Neural cell (in vitro differentiated cells): ENCODE measurements around the gene CEP350.
"Not testable (repeated sequence)": the region's sequence is repeated elsewhere in the genome, so short reads cannot be mapped to it uniquely, and the experiment has no call there.

ENCODE experiments used
- CTCF ChIP-seq: fragments of 450-650 bp; IDR thresholded peaks from 2 replicates; pipeline ENCODE4 v1.5.1; 2014; ENCODE audit warnings: antibody characterized with exemption, mild to moderate bottlenecking, moderate library complexity; ENCODE audit not compliant: poor library complexity, severe bottlenecking
- EZH2 ChIP-seq: fragments of 200-600, 300-800 bp; shearing (Covaris generic), sonication (generic); IDR thresholded peaks from 2 replicates; pipeline ENCODE4 v1.6.1; 2014; ENCODE audit warnings: antibody characterized with exemption, low read length, borderline replicate concordance, mild to moderate bottlenecking; ENCODE audit not compliant: insufficient read depth, poor library complexity, severe bottlenecking
- POLR2AphosphoS5 ChIP-seq: IDR thresholded peaks from 2 replicates; pipeline ENCODE4 v1.6.1; 2012
- RAD21 ChIP-seq: fragments of 450-650 bp; conservative IDR thresholded peaks from 2 replicates; pipeline ENCODE4 v1.6.1; 2014; ENCODE audit warnings: antibody characterized with exemption, mild to moderate bottlenecking, moderate library complexity

DNA sequence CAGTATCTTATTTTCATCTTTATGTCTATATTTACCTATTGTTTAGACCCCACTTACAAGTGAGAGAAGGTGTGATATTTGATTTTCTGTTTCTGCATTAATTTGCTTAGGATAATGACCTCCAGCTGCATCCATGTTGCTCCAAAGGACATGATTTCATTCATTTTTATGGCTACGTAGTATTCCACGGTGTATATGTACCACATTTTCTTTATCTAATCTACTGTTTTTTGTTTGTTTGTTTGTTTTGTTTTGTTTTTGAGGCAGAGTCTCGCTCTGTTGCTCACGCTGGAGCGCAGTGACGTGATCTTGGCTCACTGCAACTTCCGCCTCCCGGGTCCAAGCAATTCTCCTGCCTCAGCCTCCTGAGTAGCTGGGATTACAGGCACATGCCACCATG is 7.6 kb downstream of the CEP350 start:
- not testable (repeated sequence) for TF ChIP-seq CTCF, POLR2AphosphoS5, RAD21, EZH2
